MV-4-11 (cell line): Measurements from ENCODE around the gene PLPP6.
A peak's percentile ranks its signal among the peaks of the same experiment; 100 is the strongest.

ENCODE experiments used
- DNase-seq: peaks from one replicate; lab custom pipeline; 2025; lab: John Stamatoyannopoulos, UW

PLPP6 gene

GRCh38 chr9:4662989-4663792, 1.1 kb downstream of the PLPP6 start:
- no peak for DNase-seq

GRCh38 chr9:4663956-4664355, 1.9 kb downstream of the PLPP6 start:
- peak; percentile 63 for DNase-seq

DNA sequence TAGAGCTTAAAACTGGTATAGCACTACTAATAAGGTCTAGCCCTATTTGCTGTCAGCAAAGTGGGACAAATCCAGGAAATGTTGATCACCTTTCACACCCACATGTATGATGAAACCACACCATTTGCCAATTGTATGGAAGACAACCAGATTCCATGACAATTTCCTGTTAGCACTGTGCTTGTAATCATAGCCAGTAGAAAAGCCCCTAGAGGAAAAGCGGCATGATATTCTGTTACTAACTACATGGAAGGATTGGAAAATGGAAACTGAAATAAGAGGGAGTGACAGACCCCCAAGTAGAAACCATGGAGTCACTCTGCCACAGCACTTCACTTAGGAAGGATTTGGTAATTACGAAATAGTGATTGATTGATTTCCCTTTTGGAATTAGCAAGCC, 3.3 kb downstream of the PLPP6 start:
- no peak for DNase-seq

GRCh38 chr9:4666042-4666699, 4.1 kb downstream of the PLPP6 start, which contains the start of gene SPATA6L:
Gene SPATA6L (minus strand): TSS chr9:4666480. CDS start chr9:4666250, 230 bp downstream.
- no peak for DNase-seq

- no peak for DNase-seq
Observed at GRCh38 chr9:4667681-4668080, 5.6 kb downstream of the PLPP6 start.

GRCh38 chr9:4668604-4669003, 6.5 kb downstream of the PLPP6 start:
- DNase-seq = no peak

DNA sequence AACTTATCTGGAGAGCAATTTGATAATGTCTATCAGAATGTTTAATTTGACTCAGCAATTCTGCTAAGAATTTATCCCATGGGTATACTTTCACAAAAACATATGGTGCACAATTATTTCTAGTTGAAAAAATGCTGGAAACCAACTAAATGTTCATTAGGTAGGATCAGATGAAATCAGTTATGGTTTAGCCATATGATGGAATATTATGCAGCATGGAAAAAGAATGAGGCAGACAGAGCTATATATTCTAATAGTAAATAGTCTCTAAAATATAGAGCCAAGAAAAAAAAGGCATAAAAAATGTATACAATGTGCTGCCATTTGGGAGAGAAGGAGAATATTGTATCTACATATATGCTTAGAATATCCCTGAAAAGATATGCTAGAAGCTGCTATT, 7.8 kb downstream of the PLPP6 start:
- no peak for DNase-seq

DNA sequence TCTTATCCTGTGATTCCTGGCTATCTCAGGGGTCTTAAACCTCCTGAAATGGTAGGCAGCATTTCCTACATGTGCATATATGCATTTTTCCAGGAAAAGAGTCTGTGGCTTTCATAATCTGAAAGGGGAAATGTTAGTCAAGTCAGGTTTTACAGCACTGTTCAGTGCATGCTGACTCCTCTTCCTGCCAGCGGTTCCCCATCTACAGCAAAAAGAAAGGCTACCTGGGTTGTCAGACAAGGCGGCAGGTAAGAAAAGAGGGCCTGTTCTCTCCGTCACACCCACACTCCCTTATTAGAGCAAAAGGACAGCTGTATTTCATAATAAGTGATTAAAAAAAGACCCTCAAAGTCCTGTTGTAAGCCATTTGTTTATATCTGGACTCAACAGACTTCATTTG, 8.5 kb downstream of the PLPP6 start:
- DNase-seq = peak; percentile 34

DNA sequence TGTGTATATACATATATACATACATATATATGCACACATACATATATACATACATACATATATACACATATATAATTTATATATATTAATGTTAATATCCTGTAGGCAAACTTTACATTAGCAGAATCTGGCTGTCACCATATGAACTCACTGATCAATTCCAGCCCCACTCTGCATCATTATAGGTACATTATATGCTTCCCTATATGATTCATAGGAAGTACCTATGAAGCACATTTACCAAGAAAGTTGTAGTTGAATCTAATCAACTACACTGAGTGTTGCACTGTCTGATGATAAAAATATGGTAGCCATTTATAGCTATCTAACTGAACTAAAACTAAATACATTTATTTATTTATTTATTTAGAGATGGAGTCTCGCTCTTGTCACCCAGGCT, 9.6 kb downstream of the PLPP6 start:
- DNase-seq = no peak

DNA sequence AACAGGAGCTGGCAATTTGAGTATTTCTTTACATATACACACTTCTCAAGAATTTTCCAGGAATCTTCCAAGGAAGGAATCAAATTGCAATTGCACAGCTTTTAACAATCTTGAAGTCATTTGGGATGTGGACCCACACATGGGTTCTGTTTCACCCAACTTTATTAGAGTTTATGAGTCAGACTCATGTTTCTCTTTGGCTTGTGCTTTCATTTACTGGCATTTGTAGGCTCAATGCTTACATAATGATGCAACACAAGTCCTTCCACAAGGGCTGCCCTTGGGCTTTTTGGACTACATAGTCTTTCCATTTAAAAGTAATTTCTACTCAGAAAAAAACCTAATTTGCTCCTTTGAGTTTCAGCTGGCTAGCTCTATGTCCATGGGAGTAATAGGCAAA, 12.7 kb downstream of the PLPP6 start:
- peak; percentile 26 for DNase-seq

DNA sequence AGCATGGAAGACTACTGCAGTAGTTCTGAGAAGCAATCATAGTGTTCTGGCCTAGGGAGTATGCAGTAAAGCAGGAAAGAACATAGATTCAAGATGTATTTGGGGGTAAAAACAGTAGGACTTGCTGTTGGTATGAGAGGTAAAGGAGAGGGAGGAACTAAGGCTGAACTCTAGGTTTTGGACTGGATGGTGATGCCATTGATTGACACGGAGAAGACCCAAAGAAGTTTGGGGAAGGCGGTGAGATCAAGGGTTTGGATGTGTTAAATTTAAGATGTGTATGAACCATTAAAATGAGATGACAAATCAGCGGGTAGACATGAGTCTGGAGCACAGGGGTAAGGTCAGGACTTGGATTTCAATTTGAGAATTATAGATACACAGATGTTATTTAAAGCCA, 15.3 kb downstream of the PLPP6 start:
- DNase-seq = no peak

DNA sequence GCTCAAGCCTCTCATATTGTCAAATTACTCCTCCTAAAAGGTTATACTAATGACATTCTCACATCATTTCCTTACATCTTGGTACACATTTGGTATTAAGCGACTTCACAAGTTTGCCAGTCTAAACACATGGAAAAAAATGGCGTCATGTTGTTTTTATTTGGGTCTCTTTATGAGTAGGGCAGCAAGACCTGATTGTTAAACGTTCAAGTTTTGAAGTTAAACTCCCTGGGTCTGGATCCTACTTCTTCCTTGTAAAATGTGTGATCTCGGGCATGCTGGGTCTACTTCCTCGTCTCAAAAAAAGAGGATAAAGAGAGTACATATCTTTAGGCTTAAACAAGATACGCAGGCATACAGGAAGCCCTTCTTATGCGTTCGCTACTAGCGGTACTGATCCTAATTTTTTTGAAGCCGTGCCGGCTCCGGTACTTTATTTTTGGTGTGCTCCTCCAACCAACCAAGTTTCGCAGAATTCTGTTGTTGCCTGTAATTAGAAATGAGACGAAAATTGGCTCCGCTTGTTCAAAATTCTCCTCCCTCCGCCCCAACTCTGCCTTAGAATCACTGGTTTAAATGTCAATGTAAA, 16.7 kb downstream of the PLPP6 start:
- peak; percentile 53 for DNase-seq

DNA sequence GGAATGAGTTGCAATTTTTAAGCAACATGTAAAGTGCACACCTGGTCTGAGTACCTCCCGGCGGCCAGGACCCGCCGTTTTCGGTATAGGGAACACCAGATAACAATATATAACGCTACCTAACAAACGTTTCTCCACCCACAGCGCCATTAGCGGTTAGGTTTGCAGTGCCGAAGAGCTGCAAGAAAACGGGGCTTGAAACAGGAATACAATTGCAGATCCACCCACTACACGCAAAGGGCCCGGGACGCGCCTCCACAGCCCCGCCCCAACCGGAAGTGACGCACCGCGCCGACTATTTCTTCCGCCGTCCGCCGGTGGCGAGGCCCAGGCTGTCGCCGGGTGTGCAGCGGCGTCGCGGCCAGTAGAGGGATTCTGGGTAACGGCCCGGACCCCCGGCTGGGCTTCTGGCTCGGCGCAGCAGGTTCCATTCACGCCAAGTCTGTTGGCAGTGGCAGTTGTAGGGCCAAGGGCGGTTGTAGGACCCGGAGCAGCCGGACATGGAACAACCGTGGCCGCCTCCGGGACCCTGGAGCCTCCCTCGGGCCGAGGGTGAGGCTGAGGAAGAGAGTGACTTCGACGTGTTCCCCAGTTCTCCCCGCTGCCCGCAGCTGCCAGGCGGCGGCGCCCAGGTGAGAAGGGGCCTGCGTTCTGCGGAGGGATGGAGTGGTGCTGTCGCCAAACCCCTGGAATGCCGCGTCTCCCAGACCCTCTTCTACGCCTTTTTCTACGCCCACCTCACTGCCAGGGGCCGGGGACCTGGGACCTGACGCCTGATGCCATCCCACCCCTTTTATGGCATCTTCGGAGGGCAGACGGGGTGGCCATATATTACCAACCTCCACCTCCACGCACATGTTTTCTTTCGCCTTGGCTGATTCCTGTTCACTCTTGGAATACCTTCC, 17.4 kb downstream of the PLPP6 start, which contains the start of gene CDC37L1:
Gene CDC37L1, plus strand, starts transcription at position 302 of the 905 bp plus-strand sequence. Its CDS starts 199 bp downstream, at position 501.
- peak; percentile 94 for DNase-seq

DNA sequence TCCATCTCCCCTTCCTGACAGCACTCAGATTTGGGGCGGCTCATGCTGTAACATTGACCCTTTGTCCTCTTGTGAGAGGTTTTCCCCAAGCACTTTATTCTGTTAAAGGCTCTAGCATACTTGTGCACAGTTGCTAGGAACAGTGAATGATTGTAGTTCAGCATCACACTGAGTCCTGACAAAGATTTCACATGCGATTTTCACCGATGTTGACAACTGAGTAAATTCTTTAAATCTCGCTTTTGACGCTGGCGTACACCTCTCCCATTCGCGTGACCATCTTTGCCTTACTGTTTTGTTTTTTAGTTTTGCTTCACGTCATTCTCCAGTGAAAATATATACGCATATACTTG, 18.1 kb downstream of the PLPP6 start:
- no peak for DNase-seq

DNA sequence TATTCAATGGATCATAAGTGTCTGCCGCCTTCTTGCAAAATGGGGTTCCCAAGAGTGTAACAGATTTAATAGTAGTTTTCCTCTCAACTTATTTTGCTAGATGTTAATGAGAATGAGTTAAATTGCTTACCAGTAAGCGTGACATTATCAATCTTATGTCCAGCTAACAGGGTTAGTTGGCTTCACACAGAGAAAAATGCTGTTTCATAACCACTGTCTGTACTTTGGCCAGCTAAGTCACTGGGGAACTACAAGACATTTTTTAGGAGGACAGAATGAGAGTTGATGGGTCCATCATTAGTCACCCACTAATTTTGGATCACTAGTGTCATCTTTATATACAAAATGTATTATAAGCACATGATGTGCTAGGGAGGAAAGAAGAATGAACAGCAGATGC, 18.7 kb downstream of the PLPP6 start:
- no peak for DNase-seq

DNA sequence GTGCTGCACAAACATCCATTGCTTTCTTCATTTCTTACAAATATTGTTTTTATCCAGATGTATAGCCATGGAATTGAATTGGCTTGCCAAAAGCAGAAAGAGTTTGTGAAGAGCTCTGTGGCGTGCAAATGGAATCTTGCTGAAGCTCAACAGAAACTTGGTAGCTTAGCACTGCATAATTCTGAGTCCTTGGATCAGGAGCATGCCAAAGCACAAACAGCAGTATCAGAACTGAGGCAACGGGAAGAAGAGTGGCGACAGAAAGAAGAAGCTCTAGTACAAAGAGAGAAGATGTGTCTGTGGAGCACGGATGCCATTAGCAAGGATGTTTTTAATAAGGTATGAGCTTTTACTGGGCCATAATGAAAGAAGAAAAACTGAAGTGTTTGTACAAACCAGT, 22.7 kb downstream of the PLPP6 start:
- no peak for DNase-seq

DNA sequence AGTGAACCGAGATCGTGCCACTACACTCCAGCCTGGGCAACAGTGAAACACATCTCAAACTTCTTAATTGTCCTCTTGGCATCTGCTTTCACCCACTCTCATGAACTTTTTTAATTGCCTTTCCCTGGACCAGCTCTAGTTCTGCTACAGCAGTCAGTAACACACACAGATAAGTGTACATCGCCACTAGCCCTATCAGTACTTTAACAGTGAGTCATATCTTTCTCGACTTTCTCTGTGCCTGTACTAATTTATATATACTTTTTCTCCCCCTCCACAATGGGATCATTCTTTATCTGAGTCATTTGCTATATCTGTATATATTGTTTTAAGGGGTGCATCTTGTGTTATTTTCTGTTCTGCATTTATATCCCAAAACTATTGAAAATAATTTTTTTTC, 24.0 kb downstream of the PLPP6 start:
- no peak for DNase-seq

DNA sequence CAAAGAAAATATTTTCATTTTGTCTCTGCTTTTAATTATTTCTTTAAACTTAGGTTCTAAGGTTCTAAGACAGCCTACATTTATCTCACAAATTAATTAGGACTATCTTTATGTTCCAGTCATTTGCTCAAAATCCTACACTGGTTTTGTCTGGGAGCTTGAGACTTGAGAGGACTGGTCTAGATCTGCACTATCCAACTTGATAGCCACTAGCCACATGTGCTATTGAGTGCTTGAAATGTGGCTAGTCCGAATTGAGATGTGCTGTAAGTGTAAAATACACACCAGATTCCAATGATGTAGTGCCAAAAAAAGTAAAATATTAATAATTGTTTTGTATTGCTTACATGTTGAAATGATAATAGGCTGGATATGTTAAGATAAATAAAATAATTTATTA, 24.5 kb downstream of the PLPP6 start:
- DNase-seq = no peak

GRCh38 chr9:4689021-4689420, 26.9 kb downstream of the PLPP6 start:
- no peak for DNase-seq

- no peak for DNase-seq
Observed at GRCh38 chr9:4689687-4690104, 27.6 kb downstream of the PLPP6 start.

- DNase-seq = no peak
Observed at GRCh38 chr9:4690144-4690543, 28.1 kb downstream of the PLPP6 start.

- DNase-seq = no peak
Observed at GRCh38 chr9:4691795-4692194, 29.7 kb downstream of the PLPP6 start.
